ENCODE measurements around the gene DNAJB11.
"Not testable (repeated sequence)": the region's sequence is repeated elsewhere in the genome, so short reads cannot be mapped to it uniquely, and the experiment has no call there.

The DNAJB11 gene

DNA sequence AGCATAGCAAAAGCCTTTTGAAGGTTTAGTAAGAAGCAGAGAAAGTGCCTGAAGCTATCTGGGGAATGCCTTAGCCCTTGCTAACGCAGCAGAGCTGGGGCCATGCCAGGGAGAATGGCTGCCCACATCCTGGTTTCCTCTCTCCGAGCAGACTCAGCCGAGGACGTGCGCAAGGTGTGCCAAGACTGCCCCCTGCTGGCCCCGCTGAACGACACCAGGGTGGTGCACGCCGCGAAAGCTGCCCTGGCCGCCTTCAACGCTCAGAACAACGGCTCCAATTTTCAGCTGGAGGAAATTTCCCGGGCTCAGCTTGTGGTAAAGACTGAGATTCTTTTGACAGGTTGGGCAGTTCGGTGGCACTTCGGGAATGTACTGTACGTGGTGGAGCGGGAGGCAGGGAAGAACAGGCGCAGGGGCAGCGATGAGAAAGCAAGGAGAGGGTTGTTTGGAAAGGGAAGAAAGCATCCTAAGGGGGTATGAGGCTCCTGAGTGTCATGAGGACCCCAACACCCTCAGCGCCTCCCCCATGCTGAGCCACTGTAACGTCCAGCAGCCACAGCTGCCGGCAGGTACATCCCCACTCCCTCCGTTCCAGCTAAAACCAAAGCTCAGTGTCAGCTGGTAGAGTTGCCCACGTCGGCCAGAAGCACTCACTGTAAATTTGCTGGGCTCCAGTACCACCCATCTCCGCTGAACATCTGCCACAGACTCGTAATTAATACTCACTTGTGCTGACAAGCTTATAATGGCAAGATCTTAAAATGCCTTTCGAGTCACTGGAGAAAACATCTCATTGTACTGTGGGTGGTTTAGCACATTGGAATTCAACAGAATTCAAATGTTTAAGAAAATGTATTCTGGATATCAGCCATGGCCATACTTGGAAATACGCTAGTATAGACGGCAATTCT lies 46.8 kb downstream of the DNAJB11 start:
- peak; percentile 72 to 73 for DNase-seq (ENCODE audit: low read depth in 1 of 2, low spot score in 1 of 2)

DNA sequence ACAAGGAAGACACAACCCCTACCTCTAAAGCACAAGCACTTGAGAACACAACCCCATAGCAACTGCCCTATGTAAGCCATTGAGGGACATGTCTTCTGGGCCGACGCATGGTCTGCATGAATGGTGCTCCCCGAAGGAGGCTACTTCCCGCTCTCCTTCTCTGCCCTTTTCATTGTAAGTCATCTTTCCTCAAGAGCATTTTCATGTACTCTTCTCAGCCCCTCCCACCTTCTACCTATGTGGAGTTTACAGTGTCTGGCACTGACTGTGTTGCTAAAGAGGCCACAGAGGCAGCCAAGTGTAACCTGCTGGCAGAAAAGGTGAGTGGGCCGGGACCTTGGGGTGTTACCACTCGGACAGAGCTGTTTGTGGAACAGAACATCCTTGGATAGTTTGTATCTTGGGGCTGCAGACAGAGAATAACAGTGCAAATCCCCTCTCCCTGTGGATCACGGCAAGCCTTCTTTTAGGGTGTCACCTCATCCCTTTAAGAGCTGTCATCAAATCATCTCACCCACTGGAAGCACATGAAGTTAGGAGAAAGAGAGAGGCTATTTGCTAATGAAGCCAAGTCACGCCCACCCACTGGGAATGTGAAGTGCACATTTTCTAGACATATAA lies 47.9 kb downstream of the DNAJB11 start:
- no peak for DNase-seq (ENCODE audit: low read depth in 1 of 2, low spot score in 1 of 2)

DNA sequence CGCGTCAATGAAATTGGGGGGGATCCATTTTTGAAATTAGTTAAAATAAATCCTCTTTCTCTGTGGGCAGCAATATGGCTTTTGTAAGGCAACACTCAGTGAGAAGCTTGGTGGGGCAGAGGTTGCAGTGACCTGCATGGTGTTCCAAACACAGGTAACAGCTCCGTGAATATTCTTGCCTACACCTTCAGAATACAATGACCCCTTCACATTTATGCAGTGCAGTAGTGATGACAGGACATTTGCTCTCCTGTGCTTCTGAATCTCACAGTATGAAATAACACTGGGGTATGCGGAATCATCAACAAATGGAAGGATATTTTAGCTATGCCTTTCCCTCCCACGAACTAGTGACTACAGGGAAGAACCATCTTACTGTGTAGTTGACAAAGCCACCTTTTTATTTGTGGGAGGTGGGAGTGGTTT lies 49.3 kb downstream of the DNAJB11 start:
- no peak for DNase-seq (ENCODE audit: low read depth in 1 of 2, low spot score in 1 of 2)

DNA sequence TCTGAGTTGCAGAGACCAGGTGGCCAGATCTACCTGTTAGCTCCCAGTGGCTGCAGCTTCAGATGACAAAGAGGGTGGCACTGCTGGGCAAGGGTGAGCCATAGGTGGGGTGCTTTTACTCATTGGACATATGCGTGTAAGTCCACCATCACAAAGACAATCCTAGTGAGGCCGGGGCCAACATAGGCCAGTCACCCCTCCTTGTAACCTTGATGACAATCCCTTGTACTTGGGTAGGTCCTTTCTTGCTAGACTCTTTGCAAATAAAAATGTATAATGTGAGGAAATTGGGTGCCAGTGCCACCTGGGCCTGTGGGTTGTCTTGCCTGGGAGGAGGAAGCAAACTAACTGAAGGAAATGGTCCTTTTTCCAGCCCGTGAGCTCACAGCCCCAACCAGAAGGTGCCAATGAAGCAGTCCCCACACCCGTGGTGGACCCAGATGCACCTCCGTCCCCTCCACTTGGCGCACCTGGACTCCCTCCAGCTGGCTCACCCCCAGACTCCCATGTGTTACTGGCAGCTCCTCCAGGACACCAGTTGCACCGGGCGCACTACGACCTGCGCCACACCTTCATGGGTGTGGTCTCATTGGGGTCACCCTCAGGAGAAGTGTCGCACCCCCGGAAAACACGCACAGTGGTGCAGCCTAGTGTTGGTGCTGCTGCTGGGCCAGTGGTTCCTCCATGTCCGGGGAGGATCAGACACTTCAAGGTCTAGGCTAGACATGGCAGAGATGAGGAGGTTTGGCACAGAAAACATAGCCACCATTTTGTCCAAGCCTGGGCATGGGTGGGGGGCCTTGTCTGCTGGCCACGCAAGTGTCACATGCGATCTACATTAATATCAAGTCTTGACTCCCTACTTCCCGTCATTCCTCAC lies 49.9 kb downstream of the DNAJB11 start:
- no peak for DNase-seq (ENCODE audit: low read depth in 1 of 2, low spot score in 1 of 2)

DNA sequence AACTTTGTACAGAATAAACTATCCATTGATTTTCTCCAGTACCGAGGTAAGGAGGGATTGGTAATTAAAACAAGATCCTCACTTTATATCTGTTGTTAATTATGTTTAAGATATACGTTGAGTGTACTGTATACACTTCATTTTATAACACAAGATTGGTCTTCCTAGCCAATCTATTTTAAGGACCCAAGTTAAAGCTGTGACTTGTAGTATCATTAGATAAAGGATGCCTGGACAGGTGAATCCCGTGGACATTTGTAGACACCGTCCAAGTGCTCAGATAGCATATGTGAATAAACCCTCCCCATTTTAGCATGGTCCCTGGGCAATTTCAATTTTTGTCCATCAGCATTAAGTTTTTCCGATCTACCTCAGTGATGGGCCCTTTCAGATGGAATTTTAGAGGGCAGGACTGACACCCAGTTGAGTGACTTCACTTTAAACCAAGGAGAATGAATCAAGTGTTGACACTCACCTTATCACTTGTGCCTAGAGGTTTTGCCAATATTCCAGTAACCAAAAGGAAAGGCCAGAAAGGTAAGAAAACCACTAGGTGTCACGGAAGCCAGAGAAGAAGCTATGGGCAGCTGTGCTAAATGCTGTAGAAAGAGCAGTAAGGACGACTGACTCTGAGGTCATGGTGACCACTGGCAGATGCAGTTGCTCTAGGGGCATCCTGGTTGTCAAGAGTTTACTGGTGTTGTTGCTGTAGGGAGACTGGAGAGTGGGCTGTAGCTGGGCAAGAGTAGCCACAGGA lies 51.6 kb downstream of the DNAJB11 start:
- no peak for DNase-seq (ENCODE audit: low read depth in 1 of 2, low spot score in 1 of 2)

DNA sequence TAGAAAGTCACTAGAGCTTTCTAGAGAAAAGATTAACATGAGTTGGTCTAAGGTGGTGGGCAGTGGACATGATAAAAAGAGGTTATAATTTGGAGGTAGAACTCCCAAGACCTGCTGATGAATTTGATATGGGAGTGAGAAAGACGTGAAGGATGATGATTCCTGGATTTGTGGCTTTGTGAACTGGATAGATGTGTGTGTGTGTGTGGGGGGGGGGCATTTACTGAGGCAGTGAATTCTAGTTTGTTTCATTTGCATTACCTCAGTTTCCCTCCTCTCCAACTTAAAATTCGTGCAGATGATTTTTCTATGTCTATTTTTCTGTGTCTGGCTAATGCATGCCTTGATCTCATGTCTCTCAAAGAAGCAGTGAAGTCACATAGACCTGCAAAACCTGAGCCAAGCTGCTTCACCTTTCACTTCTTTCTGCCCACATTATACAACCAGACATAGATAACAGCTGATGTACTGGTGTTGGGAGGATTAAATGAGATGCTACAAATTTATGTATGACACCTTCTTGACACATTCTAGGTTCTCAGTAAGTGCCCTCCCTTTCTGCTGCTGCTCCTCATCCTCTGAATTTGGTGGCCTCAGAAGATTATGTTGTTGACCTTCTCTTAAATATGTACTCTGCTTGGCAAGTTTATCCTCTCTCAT lies 52.3 kb downstream of the DNAJB11 start:
- DNase-seq (ENCODE audit: low read depth in 1 of 2, low spot score in 1 of 2), result no peak

DNA sequence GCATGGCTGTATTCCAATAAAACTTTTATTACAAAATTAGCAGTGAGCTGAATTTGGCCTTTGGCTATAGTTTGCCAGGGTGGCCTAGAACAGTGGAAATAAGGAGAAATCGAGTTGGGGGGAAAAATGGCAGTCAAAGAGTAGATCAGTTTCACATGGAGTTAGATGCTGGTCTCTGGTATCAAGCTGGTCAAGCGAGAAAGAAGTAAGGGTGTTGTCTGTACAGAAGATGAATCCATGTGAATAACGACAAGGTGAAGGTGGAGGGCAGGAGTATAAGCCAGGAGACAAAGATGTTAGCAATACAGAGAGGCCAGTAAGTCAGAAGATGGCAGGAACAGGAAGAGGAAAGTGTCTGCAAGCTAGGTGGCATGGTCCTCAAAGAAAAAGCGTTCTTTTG lies 54.1 kb downstream of the DNAJB11 start:
- no peak for DNase-seq (ENCODE audit: low read depth in 1 of 2, low spot score in 1 of 2)

DNA sequence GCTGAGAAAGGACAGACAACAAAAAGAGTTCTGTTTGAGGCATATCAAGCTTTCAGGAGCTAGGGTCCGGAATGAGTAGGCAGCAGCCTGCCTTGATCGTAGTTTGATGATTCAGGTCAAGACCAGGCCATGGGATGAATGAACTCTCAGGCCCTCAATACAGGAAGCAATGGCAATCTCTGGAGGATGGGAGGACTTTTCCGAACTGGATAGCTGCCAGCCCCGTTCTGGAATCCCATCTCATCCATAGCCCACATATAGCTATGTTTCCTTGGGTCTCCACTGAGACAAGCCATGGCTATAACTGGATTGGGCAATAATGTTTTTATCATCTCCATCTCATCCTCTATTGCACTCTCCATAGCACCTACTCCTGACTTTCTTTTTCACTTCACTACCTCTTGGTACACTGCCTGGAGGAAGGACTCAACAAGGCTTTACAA lies 55.1 kb downstream of the DNAJB11 start:
- no peak for DNase-seq (ENCODE audit: low read depth in 1 of 2, low spot score in 1 of 2)

DNA sequence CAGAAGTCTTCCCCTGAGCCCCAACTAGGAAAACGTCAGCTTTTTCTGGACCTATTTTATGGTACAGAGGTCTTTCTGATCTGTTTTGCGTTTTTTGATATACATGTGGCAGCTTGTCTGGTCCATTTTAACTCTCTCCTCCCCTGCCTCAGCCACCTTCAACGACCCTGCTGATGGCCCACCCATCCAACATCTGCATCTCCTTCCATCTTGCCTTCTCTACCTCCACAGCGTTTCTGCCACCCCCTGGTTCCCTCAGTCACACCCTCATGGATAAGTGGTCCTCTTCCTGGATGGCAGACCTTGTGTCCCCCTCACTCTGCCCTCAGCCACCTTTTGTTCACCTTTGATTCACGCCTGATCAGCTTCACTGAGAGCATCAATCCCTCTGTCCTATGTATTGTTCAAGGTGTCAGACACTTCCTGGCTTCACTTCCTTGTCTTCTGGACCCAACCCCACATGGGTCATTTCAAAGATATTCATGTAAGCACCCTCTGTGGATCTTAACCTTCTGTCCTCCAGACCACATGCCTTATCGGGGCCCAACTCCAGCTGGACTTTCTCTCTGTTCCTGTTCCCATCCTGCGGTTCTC lies 55.8 kb downstream of the DNAJB11 start:
- no peak for DNase-seq (ENCODE audit: low read depth in 1 of 2, low spot score in 1 of 2)

DNA sequence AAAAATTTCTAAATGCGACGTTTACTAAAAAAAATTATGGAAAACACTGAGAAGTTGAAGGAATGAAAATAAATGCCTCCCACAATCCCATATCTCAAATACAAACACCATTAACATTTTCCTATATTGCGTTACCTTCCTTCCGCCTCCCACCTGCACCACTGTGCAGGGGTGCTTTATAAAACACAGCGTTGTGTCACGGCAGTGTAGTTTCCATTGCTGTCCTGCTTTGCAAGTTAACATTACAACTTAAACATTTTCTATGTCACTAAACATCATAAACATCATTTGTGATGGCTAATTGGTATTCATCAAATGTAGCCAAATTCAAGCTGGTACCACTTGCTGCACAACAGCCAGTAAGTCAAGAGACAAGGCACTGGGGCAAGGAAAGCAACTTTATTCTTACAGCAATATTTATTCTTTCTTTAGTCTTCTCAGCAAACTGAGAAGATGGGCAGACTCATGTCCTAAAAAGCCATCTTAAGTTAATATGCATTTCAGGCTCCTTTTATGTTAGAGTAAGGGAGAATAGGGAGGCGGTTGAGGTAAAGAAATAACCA lies 57.4 kb downstream of the DNAJB11 start:
- no peak for DNase-seq (ENCODE audit: low read depth in 1 of 2, low spot score in 1 of 2)

DNA sequence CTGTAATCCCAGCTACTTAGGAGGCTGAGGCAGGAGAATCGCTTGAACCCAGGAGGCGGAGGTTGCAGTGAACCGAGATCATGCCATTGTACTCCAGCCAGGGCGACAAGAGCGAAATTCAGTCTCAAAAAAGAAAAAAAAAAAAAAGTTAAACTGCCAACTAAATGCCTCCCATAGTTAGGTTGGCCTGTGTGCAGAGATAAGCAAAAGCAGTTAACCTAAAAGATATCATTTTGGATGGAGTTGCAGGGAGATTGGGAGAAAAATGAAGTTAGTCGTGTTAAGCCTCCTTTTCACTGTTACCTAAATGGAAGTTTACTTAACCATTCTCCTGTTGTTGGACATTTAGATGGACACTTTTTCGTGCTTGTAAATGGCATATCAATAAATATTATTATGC lies 58.2 kb downstream of the DNAJB11 start:
- no peak for DNase-seq (ENCODE audit: low read depth in 1 of 2, low spot score in 1 of 2)

DNA sequence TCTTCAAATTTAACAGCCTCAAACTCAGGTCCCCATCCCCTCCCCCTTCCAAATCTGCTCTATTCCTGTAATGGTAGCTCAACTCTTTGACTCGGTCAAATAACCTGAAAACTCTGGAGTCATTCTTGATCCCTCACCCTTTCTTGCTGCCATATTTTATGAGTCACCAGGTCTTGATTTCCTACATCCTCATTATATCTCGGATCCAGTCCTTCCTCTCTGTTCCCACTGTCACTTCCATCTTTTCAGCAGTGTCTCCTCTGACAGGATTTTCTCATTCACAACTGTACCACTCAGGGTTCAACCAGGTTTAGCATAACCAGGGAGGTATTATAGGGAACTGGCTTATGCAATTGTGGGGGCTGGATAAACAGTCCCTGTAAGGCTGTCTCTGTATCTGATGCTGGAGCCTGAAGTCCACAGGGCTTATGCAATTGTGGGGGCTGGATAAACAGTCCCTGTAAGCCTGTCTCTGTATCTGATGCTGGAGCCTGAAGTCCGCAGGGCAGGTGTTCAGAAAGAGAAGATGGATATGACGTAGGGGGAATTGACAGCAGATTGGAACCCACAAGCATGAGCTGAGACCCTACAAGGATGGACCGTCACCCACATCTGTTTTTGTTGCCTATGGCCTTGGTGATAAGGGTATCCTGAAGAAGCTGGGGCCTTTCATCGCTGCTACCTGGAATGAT lies 60.6 kb downstream of the DNAJB11 start:
- no peak for DNase-seq (ENCODE audit: low read depth in 1 of 2, low spot score in 1 of 2)

DNA sequence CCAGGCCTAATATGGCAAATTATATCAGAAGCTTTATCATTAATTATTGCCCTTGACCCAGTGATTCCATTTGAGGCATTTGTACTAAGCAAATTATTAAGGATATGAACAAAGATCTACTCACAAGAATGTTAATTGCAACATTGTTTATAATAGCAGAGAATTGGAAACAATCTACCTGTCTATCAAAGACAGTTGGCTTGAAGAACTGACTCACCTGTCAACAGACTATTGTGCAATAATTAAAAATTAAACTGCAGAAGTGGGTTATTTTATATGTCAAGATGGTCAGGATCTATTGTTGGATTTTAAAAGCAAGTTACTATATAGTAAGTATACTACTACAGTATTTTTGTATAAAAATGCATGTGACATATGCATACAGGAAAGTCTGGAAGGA lies 63.0 kb downstream of the DNAJB11 start:
- DNase-seq (ENCODE audit: low read depth in 1 of 2, low spot score in 1 of 2), result no peak

DNA sequence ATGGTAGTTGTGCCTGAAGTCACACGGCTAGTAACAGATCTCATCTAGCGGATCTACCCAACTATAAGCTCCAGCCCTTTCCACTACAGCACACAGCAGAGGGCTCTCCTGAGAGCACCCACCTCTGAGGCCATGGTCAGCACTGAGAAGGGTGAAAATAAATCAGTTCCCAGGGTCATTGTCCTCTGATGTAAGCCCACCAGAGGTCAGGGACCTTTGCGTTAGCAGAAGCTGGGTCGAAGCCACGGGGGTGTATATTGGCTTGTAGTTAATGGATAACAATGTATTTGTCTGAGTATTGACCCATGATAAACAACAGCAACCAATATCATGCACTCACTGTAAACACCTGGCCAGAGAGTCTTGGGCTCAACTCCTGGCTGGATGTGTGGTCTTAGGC lies 63.7 kb downstream of the DNAJB11 start:
- DNase-seq (ENCODE audit: low read depth in 1 of 2, low spot score in 1 of 2), result not testable (repeated sequence)
